Pancreas (tissue), 10 donors: Measurements from ENCODE around the gene WRAP73. TPM values are rescaled to one million over a fixed set of nuclear protein-coding genes. Genes with fewer than 3 reads are reported as not detected.
"Not testable (repeated sequence)": the region's sequence is repeated elsewhere in the genome, so short reads cannot be mapped to it uniquely, and the experiment has no call there.

Source experiments
- ATAC-seq, 4 donors: fragments of 200-7000 bp; cut with Tn5 transposase; one replicate each; pipeline versions ENCODE4 v1.8.0 to v1.9.1; 2020; ENCODE audit warnings: mild to moderate bottlenecking in 4 of 4, moderate library complexity in 4 of 4
- DNase-seq, 6 donors: peaks; one replicate each; pipeline ENCODE4 v3.0.0-alpha.2; 2020
- FAIRE-seq: peaks from 2 replicates; lab custom pipeline; 2012; peaks lifted over from hg19 to GRCh38; lab: Jason Lieb, UNC
- H3K27ac ChIP-seq, 4 donors: fragments of 200-600 bp; sonication (generic); 1 replicate in 3 of 4; 2 replicates in 1 of 4; pipeline versions ENCODE4 v1.5.0 to v1.8.0; 2020
- H3K27me3 ChIP-seq, 4 donors: fragments of 200-600 bp; one replicate each; pipeline ENCODE4 v1.8.0; 2021
- H3K36me3 ChIP-seq, 3 donors: fragments of 200-600 bp; sonication (generic) in 1 of 3; one replicate each; pipeline versions ENCODE4 v1.5.0 to v1.8.0; 2020 to 2021
- H3K4me1 ChIP-seq, 3 donors: fragments of 200-600 bp; one replicate each; pipeline ENCODE4 v1.8.0; 2021
- H3K4me3 ChIP-seq, 4 donors: fragments of 200-600 bp; sonication (generic) in 2 of 4; one replicate each; pipeline versions ENCODE4 v1.5.0 to v1.8.0; 2020 to 2021
- H3K9me3 ChIP-seq, 4 donors: fragments of 200-600 bp; one replicate each; pipeline ENCODE4 v1.8.0; 2021
- CTCF ChIP-seq, 4 donors: fragments of 200-600 bp; sonication (generic) in 3 of 4; IDR thresholded peaks; one replicate each; pipeline versions ENCODE4 v1.5.0 to v1.8.0; 2021; ENCODE audit warnings: antibody characterized with exemption in 4 of 4
- WGBS, 2 donors: extraction: QIAGEN DNeasy Blood & Tissue Kit; methylation state at CpG; one replicate each; pipeline ENCODE4 v1.1.7; 2013; 5-methylcytosine and 5-hydroxymethylcytosine counted together
- intact Hi-C, 3 donors: fragments of 100-400 bp; cut with DNase I; formaldehyde crosslinking; loops; one replicate each; pipeline versions ENCODE4 v1.11.1 to v1.14.2; 2022
- polyA plus RNA-seq, 2 donors: library from polyadenylated mRNA; stranded (reverse); fragments of 200-250 nt; gene quantifications; one replicate each; pipeline ENCODE4 v1.2.3, GENCODE V29; 2013
- total RNA-seq, 6 donors: library from RNA; stranded (reverse); fragmentation: NEBNext Ultra II Directional in 4 of 6; extraction: Animal tissue kit (Norgen Biotek cat#: 25700) in 4 of 6; gene quantifications; one replicate each; pipeline versions ENCODE4 v1.2.1 to v1.2.4, GENCODE V29; 2021 to 2023
- donor health status: healthy with polysubstance abuse.
- donor health status: DM: no; HTN: no; CAD: no; lungs with moderate emphysema.
- donor health status: DM: no; HTN: no; CAD: no.
- donor health status: control.
- donor health status: control.
- donor health status: Bipolar disorder and iron deficiency.
- donor health status: DM: yes; HTN: yes; CAD: no.
- donor health status: DM: no; HTN: no; CAD: no.
- donor health status: DM: no; HTN: no; CAD: no.
- donor health status: DM: yes; HTN: yes; CAD: no.

Gene WRAP73
- total and polyA plus RNA-seq, 8 donors: 6.7 to 26.2 (median 10.3) TPM

GRCh38 chr1:3624200-3625136 lies 25.4 kb downstream of the WRAP73 start, which contains the start of gene TPRG1L:
TSS of gene TPRG1L (plus strand) at chr1:3625015. CDS start at chr1:3625073, 58 bp downstream.
- no peaks in the 10 kb centered on the region for H3K9me3 ChIP-seq
- H3K27me3 ChIP-seq: no peaks in the 10 kb centered on the region
- FAIRE-seq: no peak
- ATAC-seq: peak; percentile 96 to 99 (median 97)
- H3K36me3 ChIP-seq: peaks cover 0 to 16% (median 4%) of the 10 kb centered on the region in 3 donors
- peaks cover 0 to 15% (median 13%) of the 10 kb centered on the region in 3 donors for H3K4me1 ChIP-seq
- peak within 1 kb of the TSS; percentile 66 to 99 (median 86) for H3K4me3 ChIP-seq
- 0 to 1% methylated on average over 77 to 108 of the region's 108 CpGs for WGBS, 2 donors
- no peak for TF ChIP-seq CTCF (IDR thresholded peaks at IDR 0.05)
- peak within 1 kb of the TSS in 3 of 4 donors; percentile 48 to 55 (median 52) for H3K27ac ChIP-seq
- peak; percentile 98 to 100 (median 99) for DNase-seq
- intact Hi-C loops: loop anchor here in 2 of 3 donors (5.0 to 10.0 kb wide), 2 partner anchors 132 to 170 kb away; partner anchors contain the start of gene ARHGEF16 (in 1 of the 2)

- peaks cover 0 to 9% (median 4%) of the 10 kb centered on the region in 3 donors for H3K36me3 ChIP-seq
- H3K27ac ChIP-seq: no peak overlapping the region
- no peaks in the 10 kb centered on the region for H3K9me3 ChIP-seq
- 23 to 29% methylated on average over 23 of the region's 23 CpGs for WGBS, 2 donors
- intact Hi-C loops: loop anchor here in 2 of 3 donors (2.0 to 10.0 kb wide), 3 partner anchors 131 to 169 kb away; partner anchors contain the start of gene ARHGEF16 (in 1 of the 2)
- TF ChIP-seq CTCF (IDR thresholded peaks at IDR 0.05): no peak
- peaks cover 0 to 15% (median 13%) of the 10 kb centered on the region in 3 donors for H3K4me1 ChIP-seq
- H3K27me3 ChIP-seq: no peaks in the 10 kb centered on the region
- no peak for FAIRE-seq
- peak overlapping the region; percentile 66 to 99 (median 86) for H3K4me3 ChIP-seq
- DNase-seq: peak in 2 of 6 donors; percentile 33 to 62
- no peak for ATAC-seq
Observed at GRCh38 chr1:3623441-3624199, 26.3 kb downstream of the WRAP73 start.

DNA sequence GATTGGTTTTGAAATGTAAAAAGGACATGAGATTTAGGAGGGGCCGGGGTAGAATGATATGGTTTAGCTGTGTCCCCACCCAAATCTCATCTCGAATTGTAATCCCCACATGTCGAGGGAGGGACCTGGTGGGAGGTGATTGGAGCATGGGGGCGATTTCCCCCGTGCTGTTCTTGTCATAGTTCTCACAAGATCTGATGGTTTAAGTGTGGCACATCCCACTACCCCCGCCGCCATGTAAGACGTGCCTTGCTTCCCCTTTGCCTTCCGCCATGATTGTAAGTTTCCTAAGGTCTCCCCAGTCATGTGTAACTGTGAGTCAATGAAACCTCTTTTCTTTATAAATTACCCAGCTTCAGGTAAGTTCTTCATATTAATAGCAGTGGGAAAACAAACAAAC lies 27.8 kb downstream of the WRAP73 start:
- intact Hi-C loops: loop anchor here in 2 of 3 donors (2.0 to 10.0 kb wide), 3 partner anchors 130 to 167 kb away; partner anchors contain the start of gene ARHGEF16 (in 1 of the 2)
- FAIRE-seq, H3K27ac ChIP-seq, H3K9me3 ChIP-seq, H3K4me3 ChIP-seq, H3K27me3 ChIP-seq, H3K36me3 ChIP-seq, ATAC-seq: not testable (repeated sequence)
- peaks cover 0 to 15% (median 13%) of the 10 kb centered on the region in 3 donors for H3K4me1 ChIP-seq
- WGBS, 2 donors: 77 to 85% methylated on average over 9 of the region's 9 CpGs
- DNase-seq: peak in 1 of 6 donors; percentile 19

GRCh38 chr1:3621151-3621671 lies 28.7 kb downstream of the WRAP73 start:
- not testable (repeated sequence) for ATAC-seq, H3K36me3 ChIP-seq, H3K4me3 ChIP-seq, H3K9me3 ChIP-seq, H3K27ac ChIP-seq, H3K27me3 ChIP-seq
- peaks cover 0 to 15% (median 13%) of the 10 kb centered on the region in 3 donors for H3K4me1 ChIP-seq
- peak; percentile 42 to 63 (median 50) for TF ChIP-seq CTCF (IDR thresholded peaks at IDR 0.05)
- intact Hi-C loops: loop anchor here in 2 of 3 donors (5.0 to 10.0 kb wide), 2 partner anchors 129 to 166 kb away; partner anchors contain the start of gene ARHGEF16 (in 1 of the 2)
- DNase-seq (peak in 2 of 6 donors; percentile 46 to 49), FAIRE-seq (peak; percentile 78)
- WGBS, 2 donors: 20 to 26% methylated on average over 12 to 15 of the region's 15 CpGs
